Measurements from ENCODE around the gene ZNF480.

DNA sequence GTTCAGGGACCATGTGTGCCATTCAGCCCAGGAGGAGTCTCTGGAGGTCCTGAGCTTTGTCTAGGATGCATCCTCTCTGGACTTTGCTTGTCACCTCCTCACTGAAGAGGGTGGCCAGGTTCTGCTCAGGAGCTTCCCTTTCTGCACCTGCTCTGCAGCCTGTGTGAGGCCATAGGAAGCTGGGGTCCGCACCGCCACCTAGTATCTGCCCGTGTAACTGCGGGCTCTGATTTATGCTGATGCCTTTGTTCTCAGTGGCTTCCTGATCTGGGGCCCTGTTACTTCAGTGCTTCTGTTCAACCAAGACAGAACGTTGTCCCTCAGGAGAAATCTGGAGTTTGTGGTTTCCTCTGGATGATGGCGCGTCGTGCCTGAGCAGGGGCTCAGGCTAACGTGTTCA lies 54.5 kb downstream of the ZNF480 start:
- TF ChIP-seq, protein P1, sequence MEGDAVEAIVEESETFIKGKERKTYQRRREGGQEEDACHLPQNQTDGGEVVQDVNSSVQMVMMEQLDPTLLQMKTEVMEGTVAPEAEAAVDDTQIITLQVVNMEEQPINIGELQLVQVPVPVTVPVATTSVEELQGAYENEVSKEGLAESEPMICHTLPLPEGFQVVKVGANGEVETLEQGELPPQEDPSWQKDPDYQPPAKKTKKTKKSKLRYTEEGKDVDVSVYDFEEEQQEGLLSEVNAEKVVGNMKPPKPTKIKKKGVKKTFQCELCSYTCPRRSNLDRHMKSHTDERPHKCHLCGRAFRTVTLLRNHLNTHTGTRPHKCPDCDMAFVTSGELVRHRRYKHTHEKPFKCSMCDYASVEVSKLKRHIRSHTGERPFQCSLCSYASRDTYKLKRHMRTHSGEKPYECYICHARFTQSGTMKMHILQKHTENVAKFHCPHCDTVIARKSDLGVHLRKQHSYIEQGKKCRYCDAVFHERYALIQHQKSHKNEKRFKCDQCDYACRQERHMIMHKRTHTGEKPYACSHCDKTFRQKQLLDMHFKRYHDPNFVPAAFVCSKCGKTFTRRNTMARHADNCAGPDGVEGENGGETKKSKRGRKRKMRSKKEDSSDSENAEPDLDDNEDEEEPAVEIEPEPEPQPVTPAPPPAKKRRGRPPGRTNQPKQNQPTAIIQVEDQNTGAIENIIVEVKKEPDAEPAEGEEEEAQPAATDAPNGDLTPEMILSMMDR (IDR thresholded peaks at IDR 0.05; ENCODE audit: extremely low read depth in 1 of 2, insufficient read depth in 1 of 2, low read depth in 1 of 2, low read length in 2 of 2): no peak
- TF ChIP-seq POLR2AphosphoS5 (IDR thresholded peaks at IDR 0.05; ENCODE audit: insufficient read depth, low read depth, low read length): no peak
- no peak for TF ChIP-seq POLR2A (IDR thresholded peaks at IDR 0.05; ENCODE audit: low read depth, low read length)
- no peak for TF ChIP-seq EZH2 (IDR thresholded peaks at IDR 0.05; ENCODE audit: borderline replicate concordance, low read depth, low read length, severe bottlenecking)
- no peak for TF ChIP-seq FOS (IDR thresholded peaks at IDR 0.05; ENCODE audit: borderline replicate concordance, insufficient read depth, low read length)
- no peak for TF ChIP-seq MYC (IDR thresholded peaks at IDR 0.05; ENCODE audit: low read depth, low read length)

Data from endothelial cell of umbilical vein (primary cell).